ENCODE measurements around the gene MACROD1.

MACROD1 gene

GRCh38 chr11:64090806-64091516 lies 75.0 kb downstream of the MACROD1 start:
- DNase-seq = no peak

GRCh38 chr11:64089915-64090805 lies 75.8 kb downstream of the MACROD1 start:
- no peak for DNase-seq

DNA sequence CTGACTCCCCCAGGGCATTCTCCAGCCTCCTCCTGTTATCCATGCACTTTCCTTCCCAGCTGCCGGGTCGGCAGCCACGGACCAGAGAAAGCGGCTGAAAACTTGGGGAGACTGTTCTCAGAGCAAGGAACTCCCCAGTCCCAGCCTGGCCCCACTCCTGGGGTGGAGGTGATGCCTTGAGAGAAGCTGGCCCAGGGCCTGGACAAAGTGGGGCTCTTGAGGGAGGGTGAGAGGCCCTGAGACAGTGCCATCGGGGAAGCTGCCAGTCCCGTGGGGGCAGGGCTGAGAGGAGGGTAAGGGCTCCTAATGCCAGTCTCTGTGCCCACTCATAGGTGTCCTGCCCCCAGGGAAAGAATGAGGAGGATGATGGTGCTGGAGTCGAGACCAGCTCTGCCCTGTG lies 76.4 kb downstream of the MACROD1 start:
- DNase-seq = no peak

- DNase-seq = no peak
Observed at GRCh38 chr11:64089027-64089360, 76.9 kb downstream of the MACROD1 start.

DNA sequence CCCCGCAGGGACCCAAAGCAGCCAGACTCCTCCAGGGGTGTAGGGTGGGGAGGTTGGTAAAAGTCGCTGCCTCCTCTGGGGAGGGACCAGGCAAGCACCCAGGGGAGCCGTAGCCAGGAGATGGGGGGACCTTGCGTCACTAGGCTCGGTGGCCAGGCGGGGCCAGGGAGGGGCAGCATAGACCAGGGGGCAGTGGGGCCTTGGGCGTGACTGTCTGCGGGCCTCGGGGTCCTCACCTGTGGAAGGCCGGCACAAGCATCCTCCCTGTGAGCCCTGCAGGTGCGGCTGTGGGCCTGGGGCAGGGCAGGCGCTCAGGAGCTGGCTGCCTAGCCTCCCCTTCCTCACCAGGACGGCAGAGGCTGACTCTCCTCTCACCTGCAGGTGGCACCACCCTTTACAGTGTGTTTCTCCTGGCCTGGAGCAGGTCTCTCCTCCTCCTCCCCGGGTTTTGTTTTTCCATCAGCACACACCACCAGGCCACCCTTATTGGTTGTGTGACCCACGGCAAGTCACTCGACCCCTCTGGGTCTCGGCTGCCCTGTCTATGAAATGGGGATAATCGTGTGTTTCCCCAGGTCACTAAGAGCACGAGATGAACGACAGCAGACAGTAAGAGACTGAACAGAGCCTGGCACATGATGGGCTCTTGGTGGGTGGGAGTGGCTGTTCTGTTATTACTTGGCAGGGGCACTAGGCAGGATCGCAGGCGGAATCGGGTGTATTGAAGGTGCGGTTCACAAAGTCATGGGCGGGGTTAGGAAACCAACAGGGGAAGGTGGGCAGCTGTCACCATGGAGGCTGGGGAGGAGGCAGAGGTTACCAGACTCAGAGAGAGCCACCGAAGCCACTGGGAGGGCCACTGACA lies 77.5 kb downstream of the MACROD1 start:
- no peak for DNase-seq

DNA sequence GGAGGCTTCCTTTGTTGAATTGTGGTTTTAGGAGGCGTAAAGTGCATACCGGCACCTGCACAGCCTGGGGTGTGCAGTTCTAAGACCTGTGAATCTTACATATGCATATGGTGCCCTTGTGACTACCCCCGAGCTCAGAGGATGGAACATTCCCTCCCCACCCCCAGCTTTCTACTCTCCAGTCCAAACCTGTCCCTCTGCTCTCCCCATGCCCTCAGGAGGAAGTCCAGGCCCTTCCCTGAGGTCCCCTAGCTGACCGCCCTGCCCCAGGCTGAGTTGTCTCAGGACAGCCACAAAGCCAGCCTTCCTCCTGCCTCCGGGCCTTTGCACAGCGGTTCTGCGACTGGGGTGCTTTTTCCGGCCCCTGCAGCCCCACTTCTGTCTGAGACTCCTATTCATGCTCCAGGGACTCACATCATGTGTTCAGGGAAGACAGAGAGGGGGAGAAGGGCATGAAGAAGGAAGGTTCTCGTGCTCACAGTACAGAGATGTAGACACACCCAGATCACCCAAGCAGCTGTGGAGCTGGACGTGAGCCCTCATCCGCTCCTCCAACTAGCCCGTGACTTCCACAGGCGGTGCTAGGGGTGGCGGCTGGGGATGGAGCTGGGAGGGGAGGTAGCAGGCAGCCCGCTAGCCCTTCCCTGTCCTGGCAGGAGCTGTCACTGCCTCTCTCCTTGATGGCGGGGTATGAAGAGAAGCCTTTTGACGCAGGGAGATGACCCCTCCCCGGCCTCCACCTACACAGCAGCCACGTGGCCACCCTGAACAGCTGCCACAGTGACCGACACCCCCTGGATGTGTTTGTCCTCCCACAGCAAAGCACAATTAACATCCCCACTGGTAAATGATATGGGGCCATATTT lies 79.4 kb downstream of the MACROD1 start:
- peak; percentile 5 for DNase-seq

DNA sequence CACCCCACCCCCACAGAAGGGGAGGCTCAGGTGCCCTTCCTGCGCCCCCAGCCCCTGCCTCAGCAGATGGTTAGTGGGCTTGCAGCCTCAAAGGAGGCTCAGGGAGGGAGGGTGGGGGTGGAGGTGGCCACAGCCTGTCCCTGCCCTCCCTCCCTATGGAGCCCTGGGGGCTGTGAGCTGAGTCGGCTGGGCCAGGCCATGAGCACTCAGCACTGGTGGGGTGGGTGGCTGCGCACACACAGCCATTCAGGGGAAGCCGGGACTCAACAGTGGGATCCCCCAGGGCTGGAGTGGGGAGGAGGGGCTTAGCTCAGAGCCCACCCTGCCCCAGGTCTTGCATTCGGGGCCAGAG lies 80.0 kb downstream of the MACROD1 start:
- DNase-seq = no peak

GRCh38 chr11:64084951-64085710 lies 80.8 kb downstream of the MACROD1 start:
- no peak for DNase-seq

DNA sequence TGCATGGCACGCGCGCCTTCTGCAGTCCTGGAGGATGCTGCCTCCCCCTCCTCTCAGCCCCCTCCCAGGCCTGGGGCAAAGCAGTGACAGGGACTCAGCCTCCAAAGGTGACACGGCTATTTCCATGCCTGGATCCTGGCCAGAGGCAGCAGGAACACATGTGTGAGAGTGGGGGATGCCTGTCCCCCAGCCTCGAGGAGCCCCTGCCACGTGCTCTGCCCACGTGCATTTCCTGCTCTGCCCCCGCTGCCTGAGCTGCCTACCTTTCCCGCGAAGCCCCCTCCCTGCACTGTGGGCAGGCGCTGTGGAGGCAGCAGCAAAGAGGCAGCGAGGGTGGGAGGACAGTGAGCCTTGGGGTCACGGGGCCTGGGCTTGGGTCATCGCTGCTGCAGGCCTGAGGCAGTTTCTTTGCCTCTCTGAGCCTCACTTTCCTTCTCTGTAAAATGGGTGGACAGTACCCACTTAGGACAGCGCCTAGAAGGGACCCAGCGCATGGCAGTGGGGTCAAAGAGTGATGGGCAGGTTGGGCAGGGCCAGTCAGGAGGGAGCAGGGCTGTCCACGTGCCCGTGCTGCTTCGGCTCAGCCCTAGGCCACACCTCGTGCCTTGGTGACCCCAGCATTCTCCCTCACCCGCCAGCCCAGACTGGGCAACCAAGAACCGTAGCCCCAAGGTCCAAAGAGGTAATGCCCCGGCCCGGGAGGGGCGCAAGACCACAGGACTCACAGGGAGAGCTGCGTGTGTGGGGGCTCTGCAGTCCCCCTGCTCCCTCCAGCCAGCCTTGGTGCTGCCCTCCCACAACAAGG lies 81.6 kb downstream of the MACROD1 start:
- no peak for DNase-seq

GRCh38 chr11:64083398-64084080 lies 82.4 kb downstream of the MACROD1 start:
- DNase-seq = no peak

DNA sequence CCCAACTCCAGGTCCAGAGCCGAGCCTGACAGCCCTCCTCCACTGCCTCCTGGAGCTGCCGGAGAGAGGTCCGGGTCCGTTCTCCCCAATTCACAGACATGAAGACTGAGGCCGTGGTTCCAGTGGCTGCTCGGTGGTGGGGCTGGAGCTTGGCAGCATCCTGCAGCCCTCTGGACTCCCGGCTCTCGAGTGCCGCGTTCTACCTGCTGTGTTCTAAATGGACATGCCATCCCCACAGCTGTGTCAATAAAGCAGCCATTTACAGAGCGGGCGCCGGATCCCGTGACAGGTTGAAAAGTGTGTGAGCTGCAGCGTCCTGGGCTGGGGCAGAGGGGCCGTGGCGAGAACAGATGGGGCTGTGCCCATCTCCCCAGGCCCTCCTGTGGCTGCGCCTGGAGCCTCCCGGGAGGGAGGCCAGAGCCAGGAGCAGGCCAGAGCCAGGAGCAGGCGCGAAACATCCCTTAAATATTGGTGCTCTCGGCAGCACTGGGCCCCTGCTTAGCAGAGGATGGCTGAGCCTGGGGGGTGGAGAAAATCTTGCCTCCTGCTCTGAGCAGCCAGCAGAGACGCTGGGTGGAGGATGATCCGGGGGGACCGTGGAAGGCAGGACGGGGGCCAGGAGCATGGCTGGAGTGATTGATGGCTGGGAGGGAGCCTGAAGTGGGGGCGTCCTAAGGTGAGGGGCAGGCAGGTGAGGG lies 84.0 kb downstream of the MACROD1 start:
- peak; percentile 81 for DNase-seq

DNA sequence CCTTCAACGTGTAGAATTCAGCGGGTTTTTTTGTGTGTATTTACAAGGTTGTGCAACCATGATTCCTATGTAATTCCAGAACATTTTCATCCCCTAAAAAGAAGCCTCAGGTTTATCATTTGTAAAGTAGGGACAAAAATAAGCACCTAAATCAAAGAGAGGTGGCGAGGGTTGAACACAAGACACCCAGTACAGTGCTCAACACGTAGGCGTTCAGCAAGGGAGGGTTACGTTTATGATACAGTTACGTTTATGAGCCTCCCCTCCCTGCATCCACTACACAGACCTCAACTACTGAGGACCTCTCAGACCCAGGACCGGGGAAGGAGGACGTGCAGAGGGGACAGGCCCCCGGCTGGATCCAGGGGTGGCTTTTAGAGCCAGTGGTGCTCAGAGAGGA lies 85.5 kb downstream of the MACROD1 start:
- DNase-seq = no peak

- no peak for DNase-seq
Observed at GRCh38 chr11:64078905-64079304, 87.0 kb downstream of the MACROD1 start.

- no peak for DNase-seq
Observed at GRCh38 chr11:64078284-64078683, 87.6 kb downstream of the MACROD1 start.

DNA sequence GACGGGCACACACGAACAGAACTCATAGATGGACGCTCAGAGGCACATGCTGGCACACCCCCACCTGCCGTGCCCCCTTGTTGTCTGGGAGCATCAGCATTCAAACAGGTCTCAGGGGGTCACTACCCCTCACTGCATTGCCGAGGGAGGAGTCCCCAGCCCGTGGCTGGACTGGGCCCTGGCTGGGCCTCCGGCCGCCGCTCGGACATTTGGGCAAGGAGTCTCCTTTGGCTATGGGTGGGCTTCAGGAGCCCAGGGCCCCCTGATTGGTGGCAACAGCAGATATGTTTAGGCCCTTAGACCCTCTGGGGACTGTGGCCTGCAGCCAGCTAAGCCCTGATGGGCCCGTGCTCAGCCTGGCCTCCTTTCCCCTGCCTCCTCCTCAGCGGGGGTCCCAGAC lies 88.3 kb downstream of the MACROD1 start:
- no peak for DNase-seq

DNA sequence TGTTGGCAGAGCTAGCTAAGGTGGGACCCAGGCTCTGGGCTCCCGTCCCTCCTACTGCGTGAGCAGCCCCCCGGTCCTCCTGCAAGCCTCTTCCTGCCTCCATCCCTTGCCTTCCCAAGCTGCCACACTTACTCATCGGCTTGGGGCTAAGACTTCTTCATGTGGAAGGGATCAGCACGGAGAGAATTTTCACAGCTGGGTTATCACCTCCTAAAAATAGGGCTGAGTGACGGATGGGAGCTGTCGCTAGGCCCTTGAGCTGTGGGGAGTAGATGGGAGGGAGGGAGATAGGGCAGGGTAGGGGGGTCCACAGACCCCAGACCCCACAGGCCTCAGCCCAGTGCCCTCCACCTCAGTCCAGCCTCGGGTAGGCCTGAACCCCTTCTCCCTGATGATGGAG lies 89.2 kb downstream of the MACROD1 start:
- no peak for DNase-seq

DNA sequence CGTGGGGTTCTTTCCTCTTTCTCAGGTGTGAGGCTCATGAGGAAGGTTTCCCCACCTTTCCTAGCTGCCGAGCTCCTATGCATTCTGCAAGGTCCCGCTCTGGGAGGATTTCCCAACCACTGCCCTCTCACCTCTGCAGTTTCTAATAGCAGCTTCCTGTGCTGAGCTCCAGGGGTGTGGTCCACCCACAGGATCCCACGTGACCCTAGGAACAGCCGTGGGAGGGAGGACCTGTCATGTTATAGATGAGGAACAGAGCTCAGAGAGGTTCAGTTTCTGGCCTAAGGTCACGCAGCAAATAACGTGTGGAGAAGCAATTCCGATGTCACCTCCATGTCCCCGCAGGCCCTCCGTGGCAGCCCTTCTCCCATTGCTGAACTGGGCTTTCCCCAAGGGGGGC lies 91.7 kb downstream of the MACROD1 start:
- DNase-seq = no peak

- DNase-seq = no peak
Observed at GRCh38 chr11:64073542-64073941, 92.4 kb downstream of the MACROD1 start.

DNA sequence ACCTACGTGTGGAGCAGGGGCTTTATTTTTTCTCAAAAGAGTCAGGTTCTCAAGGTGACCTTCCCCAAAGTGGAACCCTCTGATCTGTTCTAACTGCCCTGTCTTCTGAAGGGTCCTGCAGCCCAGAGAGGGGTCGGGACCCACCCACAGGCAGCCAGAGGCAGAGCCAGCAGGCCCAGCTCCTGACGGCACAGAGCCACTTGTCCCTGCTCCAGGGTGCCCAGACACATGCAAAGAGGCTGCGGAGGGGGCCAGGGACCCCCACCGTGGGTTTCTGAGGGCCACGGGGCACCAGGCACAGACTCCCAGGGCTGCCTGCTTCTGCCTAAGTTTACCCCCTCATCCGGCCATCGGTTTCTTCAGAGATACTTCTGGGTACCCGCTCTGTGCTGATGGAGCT lies 93.0 kb downstream of the MACROD1 start:
- no peak for DNase-seq

DNA sequence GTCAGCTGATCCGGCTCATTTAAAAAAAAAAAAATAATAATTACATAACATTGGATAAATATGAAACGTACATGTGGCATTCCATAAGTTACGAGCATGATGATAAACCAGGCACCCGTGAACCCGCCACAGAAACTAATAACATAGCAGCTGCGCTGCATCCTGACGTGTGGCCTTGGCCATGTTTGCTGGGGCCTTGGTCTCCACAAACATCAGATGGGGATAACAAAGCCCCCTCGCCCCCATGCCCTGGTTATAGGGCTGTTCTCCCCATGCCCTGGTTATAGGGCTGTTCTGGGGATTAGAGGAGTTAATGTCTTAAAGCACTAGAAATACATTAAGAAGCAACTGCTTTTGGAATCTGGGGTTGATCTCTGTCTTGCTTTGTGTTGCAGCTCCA lies 93.5 kb downstream of the MACROD1 start:
- no peak for DNase-seq
